Activated naive CD8-positive, alpha-beta T cell treated with anti-CD3 and anti-CD28 coated beads, Interleukin-2, amount 10 ng/mL, durations not matched to agents 7 days and 5 days (primary cell): ENCODE measurements around the gene GP1BB. TPM values are rescaled to one million over a fixed set of nuclear protein-coding genes. Genes with fewer than 3 reads are reported as not detected.
"Not testable (repeated sequence)": the region's sequence is repeated elsewhere in the genome, so short reads cannot be mapped to it uniquely, and the experiment has no call there.

Experiments
- ATAC-seq: fragments of 150-1000 bp; cut with Tn5 transposase; one replicate; pipeline ENCODE4 v1.10.0; 2021; ENCODE audit warnings: low read depth, moderate library complexity
- POLR2A ChIA-PET: fragments of 350-600 bp; sonication (Branson Sonifier 250); formaldehyde crosslinking; loops from one replicate; lab custom pipeline; 2021; ENCODE audit warnings: antibody characterized with exemption; lab: Charles Lee
- DNase-seq: peaks from one replicate; pipeline ENCODE4 v3.0.0; 2021
- H3K27ac Mint-ChIP-seq: one replicate; pipeline ENCODE4 v1.8.0; 2022; ENCODE audit warnings: mild to moderate bottlenecking, mixed read lengths
- H3K27me3 Mint-ChIP-seq: one replicate; pipeline ENCODE4 v1.8.0; 2022; ENCODE audit warnings: mild to moderate bottlenecking, moderate library complexity, mixed read lengths
- H3K36me3 Mint-ChIP-seq: one replicate; pipeline ENCODE4 v1.8.0; 2021; ENCODE audit warnings: mild to moderate bottlenecking, mixed read lengths
- H3K4me1 Mint-ChIP-seq: one replicate; pipeline ENCODE4 v1.8.0; 2021; ENCODE audit warnings: mixed read lengths
- H3K4me3 Mint-ChIP-seq: one replicate; pipeline ENCODE4 v1.8.0; 2022; ENCODE audit warnings: mild to moderate bottlenecking, moderate library complexity, mixed read lengths
- H3K9me3 Mint-ChIP-seq: one replicate; pipeline ENCODE4 v1.8.0; 2021; ENCODE audit warnings: mixed read lengths
- total RNA-seq, 2 experiments: library from RNA; stranded (reverse); gene quantifications; one replicate each; pipeline ENCODE4 v1.2.3, GENCODE V29; 2021

GP1BB gene
- not detected for total RNA-seq

- Mint-ChIP-seq H3K27me3 (peaks cover 38% of the 10 kb centered on the region), H3K4me3 (peak within 1 kb of the TSS; percentile 47), H3K4me1 (peaks cover 5% of the 10 kb centered on the region), H3K36me3 (no peaks in the 10 kb centered on the region), H3K27ac (no peak within 1 kb of the TSS), H3K9me3 (no peaks in the 10 kb centered on the region)
- ATAC-seq: peak; percentile 56
- POLR2A ChIA-PET: interaction anchor here (1.0 kb wide), 1 partner anchor 45 kb away, joined by 3 read pairs; no protein-coding TSS in a partner anchor
- DNase-seq: peak; percentile 63
Measured at GRCh38 chr22:19723232-19723982, at the start of gene GP1BB. Gene GP1BB, plus strand, starts transcription at chr22:19723539. Its CDS starts 31 bp downstream, at chr22:19723570.

- Mint-ChIP-seq H3K27ac (no peak overlapping the region), H3K27me3 (peaks cover 17% of the 10 kb centered on the region), H3K4me1 (no peaks in the 10 kb centered on the region), H3K4me3 (no peak overlapping the region), H3K9me3 (no peaks in the 10 kb centered on the region), H3K36me3 (no peaks in the 10 kb centered on the region)
- POLR2A ChIA-PET: no interaction called here
- no peak for DNase-seq
- no peak for ATAC-seq
Measured at GRCh38 chr22:19673660-19674059, 49.7 kb upstream of the GP1BB start.

GRCh38 chr22:19674129-19674928, 49.0 kb upstream of the GP1BB start:
- Mint-ChIP-seq H3K36me3 (no peaks in the 10 kb centered on the region), H3K4me3 (no peak overlapping the region), H3K9me3 (no peaks in the 10 kb centered on the region), H3K27ac (no peak overlapping the region), H3K27me3 (peaks cover 15% of the 10 kb centered on the region), H3K4me1 (no peaks in the 10 kb centered on the region)
- DNase-seq: no peak
- no peak for ATAC-seq
- POLR2A ChIA-PET: no interaction called here

GRCh38 chr22:19674929-19675253, 48.4 kb upstream of the GP1BB start:
- ATAC-seq (no peak), DNase-seq (no peak)
- Mint-ChIP-seq H3K9me3 (no peaks in the 10 kb centered on the region), H3K27ac (no peak overlapping the region), H3K4me3 (no peak overlapping the region), H3K27me3 (peaks cover 15% of the 10 kb centered on the region), H3K36me3 (no peaks in the 10 kb centered on the region), H3K4me1 (no peaks in the 10 kb centered on the region)
- POLR2A ChIA-PET: no interaction called here

- POLR2A ChIA-PET: no interaction called here
- Mint-ChIP-seq H3K36me3 (no peaks in the 10 kb centered on the region), H3K27me3 (peaks cover 15% of the 10 kb centered on the region), H3K27ac (no peak overlapping the region), H3K9me3 (no peaks in the 10 kb centered on the region), H3K4me3 (no peak overlapping the region), H3K4me1 (no peaks in the 10 kb centered on the region)
- no peak for ATAC-seq
- DNase-seq: no peak
Measured at GRCh38 chr22:19675428-19675827, 47.9 kb upstream of the GP1BB start.

DNA sequence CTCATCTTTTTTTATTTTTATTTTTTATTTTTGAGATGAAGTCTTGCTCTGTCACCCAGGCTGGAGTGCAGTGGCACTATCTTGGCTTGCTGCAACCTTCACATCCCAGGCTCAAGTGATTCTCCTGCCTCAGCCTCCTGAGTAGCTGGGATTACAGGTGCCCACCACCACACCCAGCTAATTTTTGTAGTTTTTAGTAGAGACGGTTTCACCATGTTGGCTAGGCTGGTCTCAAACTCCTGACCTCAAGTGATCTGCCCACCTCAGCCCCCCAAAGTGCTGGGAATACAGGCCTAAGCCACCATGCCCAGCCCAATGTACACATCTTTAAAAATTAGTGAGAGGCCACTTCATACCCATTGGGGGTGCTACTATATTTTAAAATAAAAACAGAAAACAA, 46.9 kb upstream of the GP1BB start:
- H3K27ac Mint-ChIP-seq, H3K36me3 Mint-ChIP-seq, H3K9me3 Mint-ChIP-seq, POLR2A ChIA-PET, DNase-seq, ATAC-seq, H3K4me3 Mint-ChIP-seq, H3K4me1 Mint-ChIP-seq: not testable (repeated sequence)
- peaks cover 20% of the 10 kb centered on the region for H3K27me3 Mint-ChIP-seq

DNA sequence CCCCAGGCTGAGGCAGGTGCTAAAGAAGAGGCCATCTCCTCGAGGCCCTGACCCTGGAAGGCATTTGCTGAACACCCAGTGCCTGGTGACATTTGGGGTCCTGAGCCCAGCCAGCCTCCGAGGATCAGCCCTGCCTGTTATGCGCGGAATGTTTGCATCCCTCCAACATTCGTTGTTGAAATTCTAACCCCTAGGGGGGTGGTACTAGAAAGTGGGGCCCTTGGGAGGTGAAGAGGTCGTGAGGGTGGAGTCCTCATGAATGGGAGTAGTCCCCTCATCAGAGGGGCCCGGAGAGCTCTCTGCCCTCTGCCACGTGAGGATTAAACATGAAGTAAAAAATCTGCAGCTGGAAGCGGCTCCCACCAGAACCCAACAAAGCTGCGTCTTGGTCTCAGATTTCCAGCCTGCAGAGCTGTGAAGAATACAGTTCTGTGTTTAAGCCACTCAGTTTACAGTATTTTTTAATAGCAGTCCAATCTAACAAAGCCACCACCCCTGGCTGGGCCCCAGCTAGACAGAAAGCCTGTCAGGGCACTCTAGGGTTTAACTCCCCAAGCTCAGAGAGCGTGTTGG, 44.3 kb upstream of the GP1BB start:
- H3K9me3 Mint-ChIP-seq: no peaks in the 10 kb centered on the region
- H3K36me3 Mint-ChIP-seq: no peaks in the 10 kb centered on the region
- H3K27me3 Mint-ChIP-seq: peaks cover 28% of the 10 kb centered on the region
- DNase-seq (no peak), ATAC-seq (no peak)
- H3K27ac Mint-ChIP-seq: no peak overlapping the region
- no peak overlapping the region for H3K4me3 Mint-ChIP-seq
- POLR2A ChIA-PET: no interaction called here
- H3K4me1 Mint-ChIP-seq: no peaks in the 10 kb centered on the region

GRCh38 chr22:19679522-19680101, 43.7 kb upstream of the GP1BB start:
- Mint-ChIP-seq H3K4me3 (no peak overlapping the region), H3K4me1 (no peaks in the 10 kb centered on the region), H3K9me3 (no peaks in the 10 kb centered on the region), H3K27ac (no peak overlapping the region), H3K36me3 (no peaks in the 10 kb centered on the region), H3K27me3 (peaks cover 25% of the 10 kb centered on the region)
- DNase-seq: peak; percentile 61
- POLR2A ChIA-PET: no interaction called here
- no peak for ATAC-seq

GRCh38 chr22:19680287-19680881, 43.0 kb upstream of the GP1BB start:
- POLR2A ChIA-PET: no interaction called here
- no peak for DNase-seq
- no peaks in the 10 kb centered on the region for H3K9me3 Mint-ChIP-seq
- no peak overlapping the region for H3K27ac Mint-ChIP-seq
- peaks cover 26% of the 10 kb centered on the region for H3K27me3 Mint-ChIP-seq
- no peaks in the 10 kb centered on the region for H3K36me3 Mint-ChIP-seq
- no peak for ATAC-seq
- no peak overlapping the region for H3K4me3 Mint-ChIP-seq
- H3K4me1 Mint-ChIP-seq: no peaks in the 10 kb centered on the region

DNA sequence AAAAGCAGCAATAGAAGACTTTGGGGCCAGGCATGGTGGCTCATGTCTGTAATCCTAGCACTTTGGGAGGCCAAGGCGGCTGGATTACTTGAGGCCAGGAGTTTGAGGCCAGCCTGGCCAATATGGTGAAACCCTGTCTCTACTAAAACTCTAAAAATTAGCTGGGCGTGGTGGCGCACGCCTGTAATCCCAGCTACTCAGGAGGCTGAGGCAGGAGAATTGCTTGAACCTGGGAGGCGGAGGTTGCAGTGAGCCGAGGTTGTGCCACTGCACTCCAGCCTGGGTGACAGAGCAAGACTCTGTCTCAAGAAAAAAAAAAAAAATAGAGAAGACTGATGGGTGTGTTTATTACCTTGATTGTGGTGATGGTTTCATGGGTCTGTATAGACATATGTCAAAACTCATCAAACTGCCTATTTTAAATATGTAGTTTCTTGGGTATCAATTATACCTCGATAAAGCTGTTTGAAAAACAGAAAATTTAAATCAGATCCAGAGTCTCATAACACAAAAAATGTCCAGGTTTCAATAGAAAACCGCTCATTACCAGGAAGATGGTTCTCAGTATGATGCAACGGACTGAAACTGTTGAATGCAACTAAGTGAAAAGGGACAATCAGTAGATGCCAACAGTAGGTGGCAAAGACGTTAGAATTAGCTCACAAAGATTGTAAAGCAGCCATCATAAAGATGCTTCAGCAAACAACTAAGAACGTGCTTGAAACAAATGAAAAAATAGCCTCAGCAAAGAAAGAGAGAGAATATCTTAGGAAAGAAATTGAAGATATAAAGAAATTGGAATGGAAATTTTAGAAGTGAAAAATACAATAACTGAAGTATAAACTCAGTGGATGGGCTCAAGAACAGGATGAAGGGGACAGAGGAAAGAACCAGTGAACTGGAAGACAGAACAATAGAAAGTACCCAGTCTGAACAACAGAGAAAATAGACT, 42.2 kb upstream of the GP1BB start:
- DNase-seq (no peak), ATAC-seq (no peak)
- H3K4me3 Mint-ChIP-seq: no peak overlapping the region
- H3K4me1 Mint-ChIP-seq: no peaks in the 10 kb centered on the region
- H3K27me3 Mint-ChIP-seq: peaks cover 26% of the 10 kb centered on the region
- H3K27ac Mint-ChIP-seq: no peak overlapping the region
- no peaks in the 10 kb centered on the region for H3K36me3 Mint-ChIP-seq
- POLR2A ChIA-PET: no interaction called here
- H3K9me3 Mint-ChIP-seq: no peaks in the 10 kb centered on the region

GRCh38 chr22:19681863-19682245, 41.5 kb upstream of the GP1BB start:
- H3K9me3 Mint-ChIP-seq: no peaks in the 10 kb centered on the region
- ATAC-seq (no peak), DNase-seq (no peak)
- no peak overlapping the region for H3K27ac Mint-ChIP-seq
- peaks cover 28% of the 10 kb centered on the region for H3K27me3 Mint-ChIP-seq
- H3K4me1 Mint-ChIP-seq: no peaks in the 10 kb centered on the region
- no peaks in the 10 kb centered on the region for H3K36me3 Mint-ChIP-seq
- H3K4me3 Mint-ChIP-seq: no peak overlapping the region
- POLR2A ChIA-PET: no interaction called here

GRCh38 chr22:19686946-19687345, 36.4 kb upstream of the GP1BB start:
- peaks cover 22% of the 10 kb centered on the region for H3K27me3 Mint-ChIP-seq
- H3K9me3 Mint-ChIP-seq: no peaks in the 10 kb centered on the region
- no peaks in the 10 kb centered on the region for H3K4me1 Mint-ChIP-seq
- H3K36me3 Mint-ChIP-seq: no peaks in the 10 kb centered on the region
- DNase-seq (no peak), ATAC-seq (no peak)
- no peak overlapping the region for H3K27ac Mint-ChIP-seq
- POLR2A ChIA-PET: no interaction called here
- H3K4me3 Mint-ChIP-seq: no peak overlapping the region
